ENCODE results near the gene ZNF263. TPM values are rescaled to one million over a fixed set of nuclear protein-coding genes. Genes with fewer than 3 reads are reported as not detected.
A peak's percentile ranks its signal among the peaks of the same experiment; 100 is the strongest.

Gene ZNF263
- total and polyA plus RNA-seq, 10 of the 15 experiments (the other 5 are each of a cell fraction or from before 2014, with no cell fraction given), result 4.7 to 45.6 (median 24.5) TPM

- Histone ChIP-seq H3K27ac (ENCODE audit: control insufficient read depth, insufficient read depth) (no peak overlapping the region), H3K79me2 (ENCODE audit: control insufficient read depth, insufficient read depth, low read length) (no peaks in the 10 kb centered on the region), H3K27me3 (replicated peaks in 1 of 2; ENCODE audit: control insufficient read depth in 2 of 2, insufficient read depth in 2 of 2, low read length in 1 of 2) (no peaks in the 10 kb centered on the region), H3K4me3 (no peak overlapping the region), H2AFZ (ENCODE audit: control insufficient read depth, low read depth, low read length) (no peak overlapping the region), H3K9me3 (replicated peaks; ENCODE audit: control insufficient read depth, insufficient read depth, low read length) (peaks cover 3% of the 10 kb centered on the region; the same call in 2 of the 3 replicates), H3K9ac (ENCODE audit: control insufficient read depth, insufficient read depth, low read length) (no peak overlapping the region), H4K20me1 (ENCODE audit: control insufficient read depth, insufficient read depth) (no peaks in the 10 kb centered on the region), H3K4me2 (ENCODE audit: control insufficient read depth, insufficient read depth) (no peak overlapping the region), H3K4me1 (ENCODE audit: control insufficient read depth, insufficient read depth, low read length) (peaks cover 8% of the 10 kb centered on the region; the same call in 1 of the 2 replicates), H3K36me3 (ENCODE audit: control insufficient read depth in 2 of 2, insufficient read depth in 2 of 2, low read length in 1 of 2) (no peaks in the 10 kb centered on the region)
- 47% methylated on average over 5 of the region's 5 CpGs for WGBS (ENCODE audit: insufficient coverage, insufficient replicate concordance, low lambda C conversion rate, missing lambda C conversion rate)
- ChIA-PET RAD21 (ENCODE audit: unreplicated experiment) (interaction anchor here (0.5 to 1.2 kb wide), 5 partner anchors 67 to 242 kb away, joined by 3 to 4 read pairs (median 3); partner anchors contain the start of genes NAA60 and ZNF597), SMC1A (ENCODE audit: uncharacterized antibody, unreplicated experiment) (interaction anchor here (0.6 to 2.5 kb wide), 10 partner anchors 10 to 296 kb away, joined by 3 to 9 read pairs (median 4); partner anchors contain the start of genes NAA60, ZNF174, ZNF597 and ZSCAN32), POLR2A (interaction anchor here (0.9 to 2.1 kb wide), 4 partner anchors 14 to 39 kb away, joined by 3 to 9 read pairs (median 4); partner anchors contain the start of genes TIGD7 and ZNF75A), CTCF (interaction anchor here (0.6 to 3.0 kb wide), 18 partner anchors 10 to 370 kb away, joined by 3 to 20 read pairs (median 4); partner anchors contain the start of genes MEFV, NAA60, TIGD7 and ZNF174)
- BruUV-seq (replicated peaks), result no TSS peak
- no peak for DNase-seq (ENCODE audit: low read depth, low spot score)
- in situ Hi-C loops (cut with MboI) (no loop called here), intact Hi-C loops (cut with micrococcal nuclease; ENCODE audit: unreplicated experiment) (loop anchor here (10.0 kb wide), 1 partner anchor 112 kb away; no protein-coding TSS in a partner anchor)
- TF ChIP-seq, protein P1, sequence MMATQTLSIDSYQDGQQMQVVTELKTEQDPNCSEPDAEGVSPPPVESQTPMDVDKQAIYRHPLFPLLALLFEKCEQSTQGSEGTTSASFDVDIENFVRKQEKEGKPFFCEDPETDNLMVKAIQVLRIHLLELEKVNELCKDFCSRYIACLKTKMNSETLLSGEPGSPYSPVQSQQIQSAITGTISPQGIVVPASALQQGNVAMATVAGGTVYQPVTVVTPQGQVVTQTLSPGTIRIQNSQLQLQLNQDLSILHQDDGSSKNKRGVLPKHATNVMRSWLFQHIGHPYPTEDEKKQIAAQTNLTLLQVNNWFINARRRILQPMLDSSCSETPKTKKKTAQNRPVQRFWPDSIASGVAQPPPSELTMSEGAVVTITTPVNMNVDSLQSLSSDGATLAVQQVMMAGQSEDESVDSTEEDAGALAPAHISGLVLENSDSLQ (IDR thresholded peaks at IDR 0.05), result peak; percentile 56; the same call in 1 of the 2 replicates
- peak; percentile 25; the same call in 1 of the 2 replicates for TF ChIP-seq RAD21 (IDR thresholded peaks at IDR 0.05; ENCODE audit: insufficient read depth, low read depth, low read length)
- TF ChIP-seq, protein P2, sequence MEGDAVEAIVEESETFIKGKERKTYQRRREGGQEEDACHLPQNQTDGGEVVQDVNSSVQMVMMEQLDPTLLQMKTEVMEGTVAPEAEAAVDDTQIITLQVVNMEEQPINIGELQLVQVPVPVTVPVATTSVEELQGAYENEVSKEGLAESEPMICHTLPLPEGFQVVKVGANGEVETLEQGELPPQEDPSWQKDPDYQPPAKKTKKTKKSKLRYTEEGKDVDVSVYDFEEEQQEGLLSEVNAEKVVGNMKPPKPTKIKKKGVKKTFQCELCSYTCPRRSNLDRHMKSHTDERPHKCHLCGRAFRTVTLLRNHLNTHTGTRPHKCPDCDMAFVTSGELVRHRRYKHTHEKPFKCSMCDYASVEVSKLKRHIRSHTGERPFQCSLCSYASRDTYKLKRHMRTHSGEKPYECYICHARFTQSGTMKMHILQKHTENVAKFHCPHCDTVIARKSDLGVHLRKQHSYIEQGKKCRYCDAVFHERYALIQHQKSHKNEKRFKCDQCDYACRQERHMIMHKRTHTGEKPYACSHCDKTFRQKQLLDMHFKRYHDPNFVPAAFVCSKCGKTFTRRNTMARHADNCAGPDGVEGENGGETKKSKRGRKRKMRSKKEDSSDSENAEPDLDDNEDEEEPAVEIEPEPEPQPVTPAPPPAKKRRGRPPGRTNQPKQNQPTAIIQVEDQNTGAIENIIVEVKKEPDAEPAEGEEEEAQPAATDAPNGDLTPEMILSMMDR (IDR thresholded peaks at IDR 0.05 in 2 of 3, conservative IDR thresholded peaks at IDR 0.05 in 1 of 3; ENCODE audit: control insufficient read depth in 2 of 3, extremely low read depth in 1 of 3, insufficient read depth in 1 of 3, low read depth in 3 of 3, low read length in 3 of 3), result peak; percentile 24 to 45 (median 38); a peak in 4 of 6 replicates
- no peak for TF ChIP-seq GATAD2B (conservative IDR thresholded peaks at IDR 0.05; ENCODE audit: low read depth)
- TF ChIP-seq SMC3 (IDR thresholded peaks at IDR 0.05; ENCODE audit: borderline replicate concordance, low read length), result peak; percentile 35; the same call in 1 of the 2 replicates
- ATAC-seq, result no peak
- FAIRE-seq, result no peak
Measured at GRCh38 chr16:3266873-3267537, 16.3 kb upstream of the ZNF263 start.
